Fibroblast of mammary gland (primary cell): Measurements from ENCODE around the gene DCK.

Experiments
- DNase-seq: peaks from one replicate; pipeline ENCODE4 v3.0.0-alpha.2; 2010; ENCODE audit warnings: low read depth
- H3K4me3 ChIP-seq: 2 replicates; pipeline ENCODE4 v1.5.1; 2011; ENCODE audit warnings: low read depth, mild to moderate bottlenecking, low read length, moderate library complexity; ENCODE audit not compliant: control insufficient read depth
- CTCF ChIP-seq: conservative IDR thresholded peaks from 2 replicates; pipeline ENCODE4 v1.5.1; 2011; ENCODE audit warnings: low read depth, low read length, inconsistent platforms; ENCODE audit not compliant: control insufficient read depth, insufficient read depth

The DCK gene

GRCh38 chr4:70984106-70984505 is 9.3 kb upstream of the DCK start:
- DNase-seq, result no peak
- no peak overlapping the region for H3K4me3 ChIP-seq
- no peak for TF ChIP-seq CTCF

DNA sequence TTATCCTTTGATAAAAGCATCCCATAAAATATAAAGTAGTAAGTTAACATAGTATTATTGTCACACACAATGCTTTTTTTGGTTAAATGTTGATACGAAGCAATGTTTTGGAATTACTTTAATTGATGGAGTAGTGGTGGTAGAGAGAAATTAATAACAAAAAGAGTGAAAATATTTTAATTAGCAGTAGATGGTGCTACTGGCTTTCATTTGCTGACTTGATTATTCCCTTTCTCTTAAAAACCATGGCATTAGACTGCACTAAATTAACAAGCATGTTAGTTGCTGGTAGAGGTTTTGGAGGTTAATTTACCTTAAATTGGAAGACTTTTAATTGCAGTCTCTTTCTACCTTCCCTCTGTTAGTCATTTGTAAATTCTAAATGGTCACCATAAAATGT is 8.9 kb upstream of the DCK start:
- H3K4me3 ChIP-seq, result no peak overlapping the region
- TF ChIP-seq CTCF, result no peak
- no peak for DNase-seq

- no peak overlapping the region for H3K4me3 ChIP-seq
- no peak for TF ChIP-seq CTCF
- no peak for DNase-seq
Measured at GRCh38 chr4:70991596-70991995, 1.9 kb upstream of the DCK start.

GRCh38 chr4:70992391-70992881 is 1.0 kb upstream of the DCK start:
- TF ChIP-seq CTCF, result no peak
- peak; percentile 22 for DNase-seq
- H3K4me3 ChIP-seq, result peak overlapping the region; percentile 93

GRCh38 chr4:70994069-70994366 is 569 bp downstream of the DCK start:
- H3K4me3 ChIP-seq, result peak overlapping the region; percentile 93
- peak; percentile 17 for DNase-seq
- TF ChIP-seq CTCF, result no peak

GRCh38 chr4:70994387-70995099 is 1.1 kb downstream of the DCK start:
- DNase-seq, result no peak
- H3K4me3 ChIP-seq, result peak overlapping the region; percentile 93
- no peak for TF ChIP-seq CTCF

- no peak overlapping the region for H3K4me3 ChIP-seq
- no peak for DNase-seq
- no peak for TF ChIP-seq CTCF
Measured at GRCh38 chr4:70996018-70996360, 2.5 kb downstream of the DCK start.
